NCI-H82 (cell line): ENCODE measurements around the gene BCKDK.
A peak's percentile ranks its signal among the peaks of the same experiment; 100 is the strongest.
"Not testable (repeated sequence)": the region's sequence is repeated elsewhere in the genome, so short reads cannot be mapped to it uniquely, and the experiment has no call there.

ENCODE experiments used
- DNase-seq: peaks from one replicate; lab custom pipeline; 2025; lab: John Stamatoyannopoulos, UW

BCKDK gene

DNA sequence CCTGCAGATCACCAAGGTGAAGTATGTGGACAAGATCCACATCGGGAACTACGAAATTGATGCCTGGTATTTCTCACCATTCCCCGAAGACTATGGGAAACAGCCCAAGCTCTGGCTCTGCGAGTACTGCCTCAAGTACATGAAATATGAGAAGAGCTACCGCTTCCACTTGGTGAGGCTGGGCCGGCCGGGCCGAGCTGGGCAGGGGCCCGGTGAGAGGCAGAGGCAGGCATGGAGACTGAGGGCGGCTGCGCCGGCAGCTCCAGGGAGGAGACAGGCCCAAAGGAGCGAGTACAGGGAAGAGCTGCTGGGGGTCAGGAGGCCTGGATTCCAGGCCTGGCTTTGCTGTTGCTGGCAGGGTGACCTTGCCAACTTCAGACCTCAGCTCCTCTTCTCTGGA, 19.0 kb downstream of the BCKDK start:
- DNase-seq, result no peak

- no peak for DNase-seq
These were observed 20.8 kb downstream of the BCKDK start for GRCh38 chr16:31128711-31129567.

DNA sequence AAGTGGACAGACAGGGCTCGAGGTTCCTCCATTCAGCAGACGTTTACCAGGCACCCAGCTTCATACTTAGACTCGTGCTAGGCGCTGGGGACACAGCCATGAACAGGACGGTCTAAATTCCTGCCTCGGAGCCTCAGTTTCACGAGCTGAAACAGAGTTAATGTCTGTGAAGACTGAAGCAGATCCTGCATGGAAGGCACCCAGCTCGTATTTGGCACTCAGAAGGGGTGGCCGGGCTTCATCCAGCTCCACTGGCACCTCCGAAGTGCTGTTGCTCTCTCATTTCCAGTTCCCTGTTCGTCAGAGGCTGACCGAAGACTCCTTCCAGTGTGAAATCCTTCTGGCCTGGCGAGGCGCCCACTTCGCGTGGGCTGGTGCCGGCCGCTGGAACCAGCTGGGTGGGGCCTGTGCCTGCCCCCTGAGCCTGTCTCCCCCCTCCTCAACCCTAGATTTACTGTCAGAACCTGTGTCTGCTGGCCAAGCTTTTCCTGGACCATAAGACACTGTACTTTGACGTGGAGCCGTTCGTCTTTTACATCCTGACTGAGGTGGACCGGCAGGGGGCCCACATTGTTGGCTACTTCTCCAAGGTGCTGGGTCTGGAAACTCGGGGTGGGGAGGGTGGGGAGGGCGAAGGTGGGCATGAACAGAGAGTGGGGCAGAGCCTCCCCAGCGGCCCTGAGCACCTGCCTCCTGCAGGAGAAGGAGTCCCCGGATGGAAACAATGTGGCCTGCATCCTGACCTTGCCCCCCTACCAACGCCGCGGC, 21.6 kb downstream of the BCKDK start:
- no peak for DNase-seq

DNA sequence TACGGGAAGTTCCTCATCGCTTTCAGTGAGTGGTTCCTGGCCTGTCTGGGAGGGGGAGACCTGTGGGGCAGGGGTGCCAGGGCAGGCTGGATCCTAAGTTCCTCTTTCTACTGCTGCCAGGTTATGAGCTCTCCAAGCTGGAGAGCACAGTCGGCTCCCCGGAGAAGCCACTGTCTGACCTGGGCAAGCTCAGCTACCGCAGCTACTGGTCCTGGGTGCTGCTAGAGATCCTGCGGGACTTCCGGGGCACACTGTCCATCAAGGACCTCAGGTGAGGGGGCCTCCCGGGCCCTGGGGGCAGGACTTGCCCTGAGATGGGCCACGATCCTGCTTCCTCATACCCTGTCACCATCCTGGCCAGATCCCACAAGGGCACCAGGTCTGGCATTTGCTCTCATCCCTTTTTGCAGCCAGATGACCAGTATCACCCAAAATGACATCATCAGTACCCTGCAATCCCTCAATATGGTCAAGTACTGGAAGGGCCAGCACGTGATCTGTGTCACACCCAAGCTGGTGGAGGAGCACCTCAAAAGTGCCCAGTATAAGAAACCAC, 22.2 kb downstream of the BCKDK start:
- no peak for DNase-seq

DNA sequence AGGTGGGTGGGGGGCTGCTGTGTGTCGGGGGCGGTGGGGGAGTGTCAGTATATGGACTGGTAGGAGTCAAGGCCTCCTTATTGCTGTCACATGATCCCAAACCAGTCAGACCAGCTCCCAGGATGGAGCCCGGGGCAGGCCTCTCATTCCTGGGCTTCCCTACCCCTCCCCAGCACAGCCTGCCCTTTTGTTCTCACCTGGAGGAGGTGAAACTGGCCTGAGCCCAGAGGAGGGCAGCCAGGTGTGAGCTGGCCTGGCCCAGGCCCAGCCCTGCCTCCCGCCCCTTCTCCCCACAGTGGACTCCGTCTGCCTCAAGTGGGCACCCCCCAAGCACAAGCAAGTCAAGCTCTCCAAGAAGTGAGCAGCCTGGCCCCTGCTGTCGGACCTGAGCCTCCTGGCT, 22.7 kb downstream of the BCKDK start:
- DNase-seq, result no peak

DNA sequence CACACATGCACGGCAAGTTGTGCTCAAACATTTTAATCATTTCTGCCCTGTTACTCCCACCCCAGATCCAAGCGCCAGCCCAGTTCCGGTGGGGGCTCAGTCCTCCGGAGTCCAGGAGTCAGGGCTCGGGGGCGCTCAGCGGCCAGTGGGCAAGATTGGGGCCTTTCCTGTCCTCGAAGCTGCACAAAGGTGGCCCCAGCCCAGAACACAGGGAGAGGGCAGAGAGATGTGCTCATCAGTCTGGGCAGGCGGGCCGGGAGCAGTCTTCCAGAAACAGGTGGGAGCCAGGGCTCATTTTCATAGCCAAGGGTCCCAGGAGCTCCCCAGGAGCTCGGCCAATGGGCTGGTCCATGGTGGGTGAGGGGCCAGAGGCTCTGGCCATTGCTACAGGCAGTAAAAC, 23.2 kb downstream of the BCKDK start:
- DNase-seq, result no peak

DNA sequence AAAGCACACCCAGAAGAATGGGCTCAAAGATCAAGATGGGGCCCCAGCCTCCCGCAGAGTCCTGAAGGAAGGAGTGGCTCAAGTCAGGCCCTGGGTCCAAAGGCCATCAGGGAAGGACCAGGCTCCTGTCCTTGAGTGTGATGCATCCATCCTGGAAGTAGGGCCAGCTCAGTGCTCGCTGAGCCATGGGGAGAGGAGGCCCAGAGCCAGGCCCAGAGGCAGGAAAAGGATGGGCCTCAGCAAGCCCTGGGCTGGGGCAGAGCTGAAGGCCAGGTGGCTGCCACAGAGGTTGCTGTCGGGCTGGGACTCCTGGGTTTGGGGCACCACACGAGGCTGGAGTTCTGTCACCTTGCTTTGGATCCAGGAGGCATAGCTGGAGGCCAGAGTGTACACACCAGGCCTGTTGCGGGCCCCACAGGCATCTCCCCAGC, 23.7 kb downstream of the BCKDK start:
- no peak for DNase-seq

- no peak for DNase-seq
These were observed 24.3 kb downstream of the BCKDK start for GRCh38 chr16:31132303-31132979.

DNA sequence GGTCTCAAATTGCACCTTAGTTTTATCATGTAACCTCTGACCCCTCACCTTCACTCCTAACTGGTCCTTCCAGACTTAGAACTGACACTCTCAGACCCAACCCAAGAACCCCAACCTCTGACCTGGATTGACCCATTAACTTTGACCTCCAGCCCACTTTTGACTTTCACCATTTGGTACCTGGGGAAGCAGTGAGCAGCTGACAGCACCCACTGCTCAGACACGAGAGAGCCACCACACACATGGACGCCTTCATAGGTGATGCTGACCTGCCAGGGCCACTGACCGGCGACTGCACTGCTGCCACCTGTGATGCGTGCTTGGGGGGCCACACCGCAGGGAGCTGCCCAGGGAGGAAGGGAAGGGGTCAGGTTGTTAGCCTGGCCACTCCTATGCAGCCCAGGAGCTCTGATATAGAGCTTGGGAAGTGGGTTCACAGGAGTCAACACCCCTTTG, 24.9 kb downstream of the BCKDK start:
- DNase-seq, result no peak

- DNase-seq, result no peak
These were observed 25.9 kb downstream of the BCKDK start for GRCh38 chr16:31134091-31134571.

DNA sequence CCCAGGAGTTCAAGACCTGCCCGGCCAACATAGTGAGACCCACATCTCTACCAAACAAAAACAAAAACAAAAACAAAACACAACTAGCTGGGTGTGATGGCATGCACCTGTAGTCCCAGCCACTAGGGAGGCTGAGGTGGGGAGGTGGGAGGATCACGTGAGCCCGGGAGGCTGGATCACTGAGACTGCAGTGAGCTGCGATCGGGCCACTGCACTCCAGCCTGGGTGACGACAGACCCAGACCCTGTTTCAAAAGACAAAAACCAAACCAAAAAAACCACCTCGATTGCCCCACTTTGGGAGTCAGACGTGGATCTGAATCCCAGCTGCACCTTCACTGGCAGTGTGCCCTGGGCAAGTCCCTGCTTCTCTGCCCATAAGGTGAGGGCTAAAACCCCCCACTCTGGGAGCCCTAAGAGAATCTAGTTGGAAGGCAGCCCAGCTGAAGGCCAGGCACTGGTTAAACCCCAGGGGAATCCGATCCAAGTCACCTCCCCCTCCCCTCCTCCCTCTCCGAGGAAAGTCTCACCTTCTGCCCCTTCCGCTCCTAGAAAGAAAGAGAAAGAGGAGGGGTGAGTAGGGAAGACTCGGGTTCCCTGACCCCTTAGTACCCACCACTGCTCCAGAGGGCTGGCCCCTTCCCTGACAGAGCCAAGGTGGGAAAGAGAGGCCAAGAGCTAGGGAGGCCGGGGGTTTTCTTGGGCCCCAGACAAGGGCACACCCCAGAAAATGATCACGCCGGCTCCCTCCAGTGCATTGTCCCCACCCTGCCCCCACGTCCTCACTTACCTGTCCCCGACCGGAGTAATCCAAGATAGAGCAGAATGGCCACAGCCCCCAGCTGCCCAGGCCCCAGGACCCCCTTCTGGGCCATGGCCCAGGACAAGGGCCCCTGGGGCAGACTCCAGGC, 26.7 kb downstream of the BCKDK start:
- DNase-seq, result peak; percentile 87

GRCh38 chr16:31135535-31136286, 27.5 kb downstream of the BCKDK start, which contains the start of gene PRSS8:
TSS of gene PRSS8 (minus strand) at chr16:31135727. CDS start at chr16:31135498, 229 bp downstream.
- DNase-seq, result peak; percentile 14

DNA sequence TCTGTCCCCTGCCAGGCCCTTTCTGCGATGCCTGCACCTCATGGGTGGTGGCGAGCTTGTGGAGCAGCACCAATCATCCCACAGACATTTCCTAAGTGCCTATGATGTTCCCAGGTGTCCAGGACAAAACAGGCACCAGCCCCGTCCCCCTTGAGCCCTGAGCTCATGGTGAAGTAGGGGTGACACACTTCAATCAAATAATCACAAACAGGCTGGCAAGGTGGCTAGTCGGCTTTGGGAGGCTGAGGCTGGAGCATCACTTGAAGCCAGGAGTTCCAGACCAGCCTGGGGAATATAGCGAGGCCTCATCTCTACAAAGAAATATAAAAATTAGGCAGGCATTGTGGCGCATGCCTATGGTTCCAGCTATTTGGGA, 28.1 kb downstream of the BCKDK start:
- DNase-seq, result no peak

GRCh38 chr16:31136822-31137499, 28.8 kb downstream of the BCKDK start:
- DNase-seq, result not testable (repeated sequence)

- DNase-seq, result no peak
These were observed 30.7 kb downstream of the BCKDK start for GRCh38 chr16:31138621-31139578.

- DNase-seq, result not testable (repeated sequence)
These were observed 32.9 kb downstream of the BCKDK start for GRCh38 chr16:31141071-31141469.

- DNase-seq, result no peak
These were observed 33.4 kb downstream of the BCKDK start for GRCh38 chr16:31141489-31142108.
